Keratinocyte (primary cell): Measurements from ENCODE around the gene EPB41.

Source experiments
- CTCF ChIP-seq, 3 experiments: IDR thresholded peaks in 1 of 3; conservative IDR thresholded peaks in 1 of 3; optimal IDR thresholded peaks in 1 of 3; 2 replicates in 2 of 3; 3 replicates in 1 of 3; pipeline versions ENCODE3 to v1.5.1; 2011; ENCODE audit warnings: low read length in 3 of 3, mild to moderate bottlenecking in 3 of 3, moderate library complexity in 2 of 3, control low read depth in 1 of 3, inconsistent platforms in 1 of 3; ENCODE audit not compliant: insufficient read depth in 2 of 3; ENCODE audit errors: extremely low read depth in 1 of 3
- EZH2 ChIP-seq: IDR thresholded peaks from one replicate; pipeline ENCODE4 v1.6.1; 2012; ENCODE audit warnings: inconsistent platforms, mild to moderate bottlenecking, low read length, moderate library complexity

- no peak for TF ChIP-seq CTCF (optimal IDR thresholded peaks at IDR 0.05 in 1 of 3, IDR thresholded peaks at IDR 0.05 in 1 of 3, conservative IDR thresholded peaks at IDR 0.05 in 1 of 3; ENCODE audit: extremely low read depth in 1 of 3, insufficient read depth in 2 of 3, low read length in 3 of 3)
- TF ChIP-seq EZH2, result no peak
Observed at GRCh38 chr1:28890836-28891235, 23.5 kb upstream of the EPB41 start.
